GM19463 (cell line): ENCODE results near the gene AKT1.

Source experiments
- ATAC-seq: cut with Tn5 transposase; IDR thresholded peaks from one replicate; pipeline ENCODE4 v1.9.1; 2021; ENCODE audit warnings: mild to moderate bottlenecking, moderate library complexity; ENCODE audit not compliant: unreplicated experiment

The AKT1 gene

GRCh38 chr14:104725772-104726548 lies 69.6 kb downstream of the AKT1 start:
- no peak for ATAC-seq

DNA sequence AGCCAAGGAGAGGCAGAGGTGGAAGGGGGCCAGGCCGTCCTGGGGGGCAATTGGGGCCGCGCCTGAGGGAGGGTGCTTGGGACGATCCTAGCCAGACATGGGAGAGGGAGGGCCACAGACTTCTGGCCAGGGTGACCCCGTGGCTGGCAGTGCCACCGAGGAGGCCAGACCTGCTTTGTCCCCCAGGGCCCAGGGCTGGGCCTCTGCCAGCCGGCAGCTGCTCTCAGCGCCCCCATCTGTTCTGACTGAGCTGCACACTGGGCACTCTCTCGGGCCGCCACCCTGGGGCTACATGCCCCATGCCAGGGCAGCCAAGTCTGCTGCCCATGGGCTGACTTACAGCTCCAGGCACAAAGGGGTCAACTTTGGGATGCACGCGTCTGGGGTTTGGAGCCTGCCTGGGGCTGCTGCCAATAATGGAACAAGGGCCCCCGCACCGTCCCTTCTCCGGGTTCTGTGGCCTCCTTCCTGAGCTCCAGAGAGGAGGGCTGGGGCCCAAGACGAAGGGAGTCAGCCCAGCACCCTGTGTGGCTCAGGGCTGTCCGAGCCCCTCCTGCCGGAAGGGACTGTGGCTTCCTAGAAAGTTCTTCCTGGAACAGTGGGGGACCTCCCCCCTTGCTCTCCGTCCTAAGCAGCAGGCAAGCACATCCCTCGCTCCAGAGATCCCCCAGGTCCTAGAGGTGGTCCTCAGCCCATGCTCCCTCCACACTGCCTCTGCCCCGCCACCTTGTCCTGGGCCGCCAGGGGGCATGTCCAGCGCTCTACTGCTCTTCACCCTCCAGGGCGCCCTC lies 70.4 kb downstream of the AKT1 start:
- ATAC-seq, result no peak

- no peak for ATAC-seq
These were observed 71.1 kb downstream of the AKT1 start for GRCh38 chr14:104724407-104724980.

DNA sequence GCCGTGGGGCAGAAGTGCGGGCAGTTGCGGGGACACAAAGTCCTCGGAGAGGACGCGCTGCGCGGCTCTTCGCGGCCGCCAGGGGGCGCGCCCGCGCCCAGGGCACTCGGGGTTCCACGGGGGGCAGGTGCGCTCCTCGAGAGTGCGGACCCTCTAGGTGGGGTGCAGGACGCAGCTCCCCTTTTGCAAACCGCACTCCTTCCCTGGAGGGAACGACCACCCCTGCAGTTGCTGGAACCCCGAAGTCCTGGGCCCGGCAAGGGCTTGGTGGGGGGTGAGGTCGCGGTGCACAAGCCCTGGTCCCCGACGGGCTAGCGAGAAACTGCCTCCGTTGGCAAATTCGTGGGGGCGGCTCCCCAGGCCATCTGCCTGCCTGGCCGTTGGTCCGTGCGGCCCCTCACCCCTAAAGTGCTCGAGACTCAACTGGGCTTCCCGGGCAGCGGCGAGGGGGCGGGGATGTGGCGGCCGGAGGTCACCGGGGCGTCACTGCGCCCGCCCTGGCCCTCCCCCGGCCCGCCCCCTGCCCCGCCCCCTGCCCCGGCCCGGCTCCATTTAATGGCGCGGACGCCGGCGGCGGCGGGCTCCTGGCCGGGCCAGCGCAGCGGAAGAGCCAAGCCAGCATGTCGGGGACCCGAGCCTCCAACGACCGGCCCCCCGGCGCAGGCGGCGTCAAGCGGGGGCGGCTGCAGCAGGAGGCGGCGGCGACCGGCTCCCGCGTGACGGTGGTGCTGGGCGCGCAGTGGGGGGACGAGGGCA lies 71.7 kb downstream of the AKT1 start, which contains the start of gene ADSS1:
Gene ADSS1, plus strand, starts transcription at position 579 of the 756 bp plus-strand sequence. Its CDS starts 42 bp downstream, at position 621.
- peak; percentile 63 for ATAC-seq

DNA sequence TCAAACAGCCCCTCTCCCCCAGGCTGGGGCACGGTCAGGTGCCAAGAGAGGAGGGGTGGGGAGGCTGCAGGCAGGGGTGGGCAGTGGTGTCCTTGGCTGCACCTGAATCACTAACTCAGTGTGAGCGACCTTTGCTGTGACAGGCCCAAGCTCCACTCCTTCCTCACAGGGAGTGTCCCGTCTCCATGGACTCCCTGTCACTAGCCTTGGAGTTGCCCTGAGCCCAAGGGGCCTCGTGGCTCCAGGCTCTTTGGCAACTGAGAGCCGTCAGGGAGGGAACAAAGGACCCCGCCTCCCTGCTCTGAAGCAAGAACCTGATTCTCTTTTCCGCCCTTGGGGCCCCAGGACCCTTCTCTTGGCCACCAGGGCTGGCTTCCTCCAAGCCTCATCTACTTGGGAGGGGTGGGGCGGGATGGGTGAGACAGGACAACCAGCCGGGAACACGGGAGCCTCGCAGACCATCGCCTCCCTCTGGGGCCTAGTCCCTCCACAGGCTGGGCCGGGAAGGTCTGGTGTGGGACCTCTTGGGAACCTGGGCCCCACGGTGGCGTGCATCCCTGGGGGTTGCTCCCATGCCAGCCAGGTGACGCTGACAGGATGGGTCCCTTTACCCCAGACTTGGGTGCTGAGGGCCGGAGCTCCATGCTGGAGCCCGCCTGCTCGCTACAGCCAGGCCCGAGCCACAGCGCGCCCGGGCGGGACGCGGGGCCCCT lies 72.5 kb downstream of the AKT1 start:
- ATAC-seq, result no peak

DNA sequence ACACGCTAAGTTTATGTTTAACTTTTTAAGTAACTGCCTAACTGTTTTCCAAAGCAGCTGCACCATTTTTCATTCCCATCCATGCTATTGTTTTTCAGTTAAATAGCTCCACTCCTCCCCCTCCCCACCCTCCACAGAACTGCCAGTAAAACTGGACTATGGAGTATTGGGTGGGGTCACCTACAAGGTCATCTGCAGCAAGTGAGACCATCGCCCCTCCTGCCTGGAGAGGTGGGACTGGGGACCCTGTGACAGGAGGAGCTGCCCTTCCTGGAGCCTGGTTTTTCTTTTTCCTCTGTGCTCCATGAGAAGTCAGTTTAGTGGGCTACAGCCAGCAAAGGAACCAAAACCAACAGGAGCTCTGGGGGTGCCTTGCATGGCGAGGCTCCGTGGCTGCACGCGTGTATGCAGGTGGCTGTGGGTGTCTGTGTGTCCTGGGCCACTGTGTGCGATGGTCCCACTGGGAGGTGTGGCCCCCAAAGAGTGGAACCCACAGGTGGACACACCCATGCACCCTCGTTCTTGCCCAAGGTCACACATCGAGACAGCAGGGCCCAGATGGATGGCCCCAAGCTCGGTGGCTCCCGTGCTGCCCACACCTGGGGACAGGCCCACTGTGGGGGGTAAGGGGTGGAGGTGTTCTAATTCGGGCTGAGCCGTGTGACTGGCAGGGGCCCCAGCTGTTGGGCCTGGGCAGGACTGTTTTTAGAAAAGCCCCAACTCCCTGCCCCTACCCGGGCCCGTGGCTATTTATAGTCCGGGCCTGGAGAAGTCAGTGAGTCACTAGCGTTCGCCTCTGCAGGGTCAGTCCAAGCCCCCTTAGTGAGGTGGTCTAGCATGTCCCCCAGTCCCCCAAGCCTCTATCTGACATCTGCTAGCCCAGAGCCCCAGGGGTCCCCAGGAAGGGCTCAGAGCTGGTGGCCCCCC lies 73.8 kb downstream of the AKT1 start:
- no peak for ATAC-seq
